Thymus (tissue), 11 donors: ENCODE measurements around the gene MAP3K14. TPM values are rescaled to one million over a fixed set of nuclear protein-coding genes. Genes with fewer than 3 reads are reported as not detected.

ENCODE experiments used
- DNase-seq, 9 donors: peaks; one replicate each; pipeline ENCODE4 v3.0.0-alpha.2; 2013; ENCODE audit warnings: low spot score in 9 of 9, low read depth in 6 of 9, missing footprints in 1 of 9
- H3K27ac ChIP-seq, 2 donors: one replicate each; pipeline ENCODE4 v1.5.1; 2013; ENCODE audit warnings: control low read depth in 1 of 2, low read depth in 1 of 2, low read length in 1 of 2, mild to moderate bottlenecking in 1 of 2, moderate library complexity in 1 of 2
- H3K27me3 ChIP-seq, 2 donors: one replicate each; pipeline ENCODE4 v1.5.1; 2013; ENCODE audit warnings: low read length in 1 of 2; ENCODE audit not compliant: control insufficient read depth in 2 of 2, insufficient read depth in 1 of 2
- H3K36me3 ChIP-seq, 2 donors: one replicate each; pipeline ENCODE4 v1.5.1; 2013; ENCODE audit warnings: low read length in 1 of 2, mild to moderate bottlenecking in 1 of 2, moderate library complexity in 1 of 2; ENCODE audit not compliant: control insufficient read depth in 2 of 2, insufficient read depth in 2 of 2
- H3K4me1 ChIP-seq, 2 donors: one replicate each; pipeline ENCODE4 v1.5.1; 2013; ENCODE audit warnings: low read length in 2 of 2; ENCODE audit not compliant: control insufficient read depth in 2 of 2, insufficient read depth in 2 of 2
- H3K4me3 ChIP-seq, 2 donors: one replicate each; pipeline ENCODE4 v1.5.1; 2013; ENCODE audit warnings: low read length in 2 of 2, control low read depth in 1 of 2, mild to moderate bottlenecking in 1 of 2
- H3K9me3 ChIP-seq, 2 donors: one replicate each; pipeline ENCODE4 v1.5.1; 2013; ENCODE audit warnings: low read length in 1 of 2, mild to moderate bottlenecking in 1 of 2; ENCODE audit not compliant: control insufficient read depth in 2 of 2, insufficient read depth in 1 of 2
- WGBS: extraction: QIAGEN DNeasy Blood & Tissue Kit; methylation state at CpG from one replicate; pipeline ENCODE4 v1.1.7; 2013; 5-methylcytosine and 5-hydroxymethylcytosine counted together
- polyA plus RNA-seq: library from polyadenylated mRNA; stranded (reverse); fragments of 200-250 nt; gene quantifications from one replicate; pipeline ENCODE4 v1.2.3, GENCODE V29; 2013
- total RNA-seq: library from RNA; stranded (reverse); fragments of 120-200 nt; gene quantifications from one replicate; pipeline ENCODE4 v1.2.4, GENCODE V29; 2013
- donor health status: healthy.

Gene MAP3K14
- total and polyA plus RNA-seq, 2 donors = 9.7 to 21.8 TPM

- Histone ChIP-seq H3K9me3 (no peaks in the 10 kb centered on the region), H3K4me1 (peaks cover 31 to 66% of the 10 kb centered on the region in 2 donors), H3K4me3 (no peak overlapping the region), H3K36me3 (peaks cover 46 to 63% of the 10 kb centered on the region in 2 donors), H3K27me3 (no peaks in the 10 kb centered on the region), H3K27ac (peak overlapping the region in 1 of 2 donors; percentile 1)
- 98% methylated on average over 8 of the region's 8 CpGs for WGBS
- no peak for DNase-seq
These were observed 83.3 kb downstream of the MAP3K14 start for GRCh38 chr17:45233423-45233924.

GRCh38 chr17:45232514-45233422 is 84.1 kb downstream of the MAP3K14 start:
- Histone ChIP-seq H3K4me1 (peaks cover 39 to 73% of the 10 kb centered on the region in 2 donors), H3K27me3 (no peaks in the 10 kb centered on the region), H3K4me3 (no peak overlapping the region), H3K36me3 (peaks cover 39 to 57% of the 10 kb centered on the region in 2 donors), H3K27ac (no peak overlapping the region), H3K9me3 (no peaks in the 10 kb centered on the region)
- no peak for DNase-seq
- 97% methylated on average over 9 of the region's 9 CpGs for WGBS

GRCh38 chr17:45231481-45232116 is 85.2 kb downstream of the MAP3K14 start:
- H3K27ac ChIP-seq = no peak overlapping the region
- H3K27me3 ChIP-seq = no peaks in the 10 kb centered on the region
- H3K9me3 ChIP-seq = no peaks in the 10 kb centered on the region
- H3K36me3 ChIP-seq = peaks cover 29 to 45% of the 10 kb centered on the region in 2 donors
- no peak overlapping the region for H3K4me3 ChIP-seq
- DNase-seq = no peak
- 95% methylated on average over 19 of the region's 19 CpGs for WGBS
- H3K4me1 ChIP-seq = peaks cover 50 to 85% of the 10 kb centered on the region in 2 donors

GRCh38 chr17:45230787-45231480 is 85.9 kb downstream of the MAP3K14 start:
- WGBS = 93% methylated on average over 12 of the region's 12 CpGs
- Histone ChIP-seq H3K4me3 (no peak overlapping the region), H3K9me3 (no peaks in the 10 kb centered on the region), H3K36me3 (peaks cover 24 to 38% of the 10 kb centered on the region in 2 donors), H3K27ac (peak overlapping the region in 1 of 2 donors; percentile 15), H3K27me3 (no peaks in the 10 kb centered on the region), H3K4me1 (peaks cover 54 to 86% of the 10 kb centered on the region in 2 donors)
- DNase-seq = no peak

GRCh38 chr17:45230410-45230786 is 86.4 kb downstream of the MAP3K14 start:
- peak overlapping the region in 1 of 2 donors; percentile 15 for H3K27ac ChIP-seq

GRCh38 chr17:45229681-45230409 is 87.0 kb downstream of the MAP3K14 start:
- no peaks in the 10 kb centered on the region for H3K9me3 ChIP-seq
- H3K27me3 ChIP-seq = no peaks in the 10 kb centered on the region
- no peak overlapping the region for H3K4me3 ChIP-seq
- H3K36me3 ChIP-seq = peaks cover 21 to 30% of the 10 kb centered on the region in 2 donors
- H3K4me1 ChIP-seq = peaks cover 50 to 86% of the 10 kb centered on the region in 2 donors
- WGBS = 82% methylated on average over 16 of the region's 16 CpGs
- no peak for DNase-seq
- H3K27ac ChIP-seq = peak overlapping the region; percentile 78 to 97

More at GRCh38 chr17:45230410-45230786, 86.4 kb downstream of the MAP3K14 start:
- peaks cover 54 to 86% of the 10 kb centered on the region in 2 donors for H3K4me1 ChIP-seq
- no peak for DNase-seq
- no peak overlapping the region for H3K4me3 ChIP-seq
- WGBS = 96% methylated on average over 4 of the region's 4 CpGs
- peaks cover 21 to 34% of the 10 kb centered on the region in 2 donors for H3K36me3 ChIP-seq
- no peaks in the 10 kb centered on the region for H3K27me3 ChIP-seq
- no peaks in the 10 kb centered on the region for H3K9me3 ChIP-seq

GRCh38 chr17:45228763-45229539 is 87.9 kb downstream of the MAP3K14 start:
- Histone ChIP-seq H3K4me3 (peak overlapping the region in 1 of 2 donors; percentile 12), H3K4me1 (peaks cover 57 to 89% of the 10 kb centered on the region in 2 donors), H3K27ac (peak overlapping the region; percentile 97 to 99), H3K36me3 (peaks cover 19 to 27% of the 10 kb centered on the region in 2 donors), H3K27me3 (no peaks in the 10 kb centered on the region), H3K9me3 (no peaks in the 10 kb centered on the region)
- peak in 2 of 9 donors; percentile 64 to 80 for DNase-seq
- WGBS = 28% methylated on average over 19 of the region's 19 CpGs
